DOHH2 (cell line): ENCODE measurements around the gene DDIT4L.

Experiments used
- EZH2phosphoT487 ChIP-seq: fragments of 200-600 bp; sonication (generic); IDR thresholded peaks from 2 replicates; pipeline ENCODE4 v1.6.1; 2017; ENCODE audit warnings: borderline replicate concordance, mild to moderate bottlenecking, antibody characterized with exemption, low read length, moderate library complexity, mixed read lengths
- TF ChIP-seq, protein P1 (sequence below): fragments of 200-600 bp; sonication (generic); IDR thresholded peaks from one replicate; pipeline ENCODE4 v1.5.1; 2014; ENCODE audit warnings: antibody characterized with exemption, mild to moderate bottlenecking, low read depth, low read length; ENCODE audit not compliant: poor library complexity, severe bottlenecking

DNA sequence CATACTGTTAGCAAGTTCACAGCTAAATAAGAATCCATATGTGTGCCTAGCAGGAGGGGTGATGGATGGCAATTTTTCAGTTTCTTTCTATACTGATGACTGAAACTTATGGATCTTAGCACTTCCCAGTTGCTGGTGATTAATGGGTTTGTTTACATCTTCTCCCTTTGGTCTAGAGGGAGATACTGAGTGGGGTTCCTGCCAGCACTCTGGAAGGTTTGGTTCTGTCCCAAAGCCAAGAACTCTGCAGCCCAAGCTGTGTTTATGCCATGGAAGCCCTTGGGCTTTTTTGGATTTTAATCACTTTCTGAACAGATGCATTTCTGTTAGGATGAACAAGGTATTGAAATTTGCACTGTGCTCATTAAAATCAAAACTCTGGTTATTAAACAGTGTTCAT is 43.5 kb downstream of the DDIT4L start:
- TF ChIP-seq, protein P1, sequence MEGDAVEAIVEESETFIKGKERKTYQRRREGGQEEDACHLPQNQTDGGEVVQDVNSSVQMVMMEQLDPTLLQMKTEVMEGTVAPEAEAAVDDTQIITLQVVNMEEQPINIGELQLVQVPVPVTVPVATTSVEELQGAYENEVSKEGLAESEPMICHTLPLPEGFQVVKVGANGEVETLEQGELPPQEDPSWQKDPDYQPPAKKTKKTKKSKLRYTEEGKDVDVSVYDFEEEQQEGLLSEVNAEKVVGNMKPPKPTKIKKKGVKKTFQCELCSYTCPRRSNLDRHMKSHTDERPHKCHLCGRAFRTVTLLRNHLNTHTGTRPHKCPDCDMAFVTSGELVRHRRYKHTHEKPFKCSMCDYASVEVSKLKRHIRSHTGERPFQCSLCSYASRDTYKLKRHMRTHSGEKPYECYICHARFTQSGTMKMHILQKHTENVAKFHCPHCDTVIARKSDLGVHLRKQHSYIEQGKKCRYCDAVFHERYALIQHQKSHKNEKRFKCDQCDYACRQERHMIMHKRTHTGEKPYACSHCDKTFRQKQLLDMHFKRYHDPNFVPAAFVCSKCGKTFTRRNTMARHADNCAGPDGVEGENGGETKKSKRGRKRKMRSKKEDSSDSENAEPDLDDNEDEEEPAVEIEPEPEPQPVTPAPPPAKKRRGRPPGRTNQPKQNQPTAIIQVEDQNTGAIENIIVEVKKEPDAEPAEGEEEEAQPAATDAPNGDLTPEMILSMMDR, result no peak
- no peak for TF ChIP-seq EZH2phosphoT487
